ENCODE results near the gene MYL7. TPM values are rescaled to one million over a fixed set of nuclear protein-coding genes. Genes with fewer than 3 reads are reported as not detected.

Gene MYL7
- total RNA-seq, 4 donors from 2014 or later, result not detected

GRCh38 chr7:44183386-44183785, 42.3 kb upstream of the MYL7 start:
- 22 to 30% methylated on average over 2 of the region's 2 CpGs for WGBS, 2 donors
- Histone ChIP-seq H3K4me3 (no peak overlapping the region), H3K4me1 (no peaks in the 10 kb centered on the region), H3K27ac (no peak overlapping the region), H3K27me3 (peaks cover 0 to 4% of the 10 kb centered on the region in 2 donors), H3K36me3 (no peaks in the 10 kb centered on the region), H3K9me3 (peaks cover 0 to 12% (median 0%) of the 10 kb centered on the region in 4 donors)
- DNase-seq (ENCODE audit: low spot score in 2 of 2), result no peak
- TF ChIP-seq, protein P1, sequence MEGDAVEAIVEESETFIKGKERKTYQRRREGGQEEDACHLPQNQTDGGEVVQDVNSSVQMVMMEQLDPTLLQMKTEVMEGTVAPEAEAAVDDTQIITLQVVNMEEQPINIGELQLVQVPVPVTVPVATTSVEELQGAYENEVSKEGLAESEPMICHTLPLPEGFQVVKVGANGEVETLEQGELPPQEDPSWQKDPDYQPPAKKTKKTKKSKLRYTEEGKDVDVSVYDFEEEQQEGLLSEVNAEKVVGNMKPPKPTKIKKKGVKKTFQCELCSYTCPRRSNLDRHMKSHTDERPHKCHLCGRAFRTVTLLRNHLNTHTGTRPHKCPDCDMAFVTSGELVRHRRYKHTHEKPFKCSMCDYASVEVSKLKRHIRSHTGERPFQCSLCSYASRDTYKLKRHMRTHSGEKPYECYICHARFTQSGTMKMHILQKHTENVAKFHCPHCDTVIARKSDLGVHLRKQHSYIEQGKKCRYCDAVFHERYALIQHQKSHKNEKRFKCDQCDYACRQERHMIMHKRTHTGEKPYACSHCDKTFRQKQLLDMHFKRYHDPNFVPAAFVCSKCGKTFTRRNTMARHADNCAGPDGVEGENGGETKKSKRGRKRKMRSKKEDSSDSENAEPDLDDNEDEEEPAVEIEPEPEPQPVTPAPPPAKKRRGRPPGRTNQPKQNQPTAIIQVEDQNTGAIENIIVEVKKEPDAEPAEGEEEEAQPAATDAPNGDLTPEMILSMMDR (IDR thresholded peaks at IDR 0.05), result no peak
- TF ChIP-seq EP300 (IDR thresholded peaks at IDR 0.05), result no peak
- TF ChIP-seq POLR2A (IDR thresholded peaks at IDR 0.05), result no peak

- H3K9me3 ChIP-seq, result peaks cover 0 to 12% (median 0%) of the 10 kb centered on the region in 4 donors
- H3K4me3 ChIP-seq, result no peak overlapping the region
- peaks cover 0 to 4% of the 10 kb centered on the region in 2 donors for H3K27me3 ChIP-seq
- no peak overlapping the region for H3K27ac ChIP-seq
- H3K4me1 ChIP-seq, result no peaks in the 10 kb centered on the region
- TF ChIP-seq EP300 (IDR thresholded peaks at IDR 0.05) (no peak), POLR2A (IDR thresholded peaks at IDR 0.05) (no peak)
- TF ChIP-seq, protein P1 (IDR thresholded peaks at IDR 0.05), result no peak
- WGBS, 2 donors, result 85 to 94% methylated on average over 5 of the region's 5 CpGs
- H3K36me3 ChIP-seq, result no peaks in the 10 kb centered on the region
- no peak for DNase-seq (ENCODE audit: low spot score in 2 of 2)
These were observed 41.7 kb upstream of the MYL7 start for GRCh38 chr7:44182827-44183226.

- 61 to 70% methylated on average over 3 of the region's 3 CpGs for WGBS, 2 donors
- Histone ChIP-seq H3K36me3 (no peaks in the 10 kb centered on the region), H3K27ac (no peak overlapping the region), H3K9me3 (peaks cover 0 to 12% (median 0%) of the 10 kb centered on the region in 4 donors), H3K4me3 (no peak overlapping the region), H3K27me3 (no peaks in the 10 kb centered on the region), H3K4me1 (no peaks in the 10 kb centered on the region)
- no peak for TF ChIP-seq POLR2A (IDR thresholded peaks at IDR 0.05)
- no peak for TF ChIP-seq EP300 (IDR thresholded peaks at IDR 0.05)
- TF ChIP-seq, protein P1 (IDR thresholded peaks at IDR 0.05), result no peak
- no peak for DNase-seq (ENCODE audit: low spot score in 2 of 2)
These were observed 39.5 kb upstream of the MYL7 start for GRCh38 chr7:44180631-44181030.

GRCh38 chr7:44177570-44178131, 36.5 kb upstream of the MYL7 start:
- Histone ChIP-seq H3K4me1 (no peaks in the 10 kb centered on the region), H3K27me3 (no peaks in the 10 kb centered on the region), H3K36me3 (no peaks in the 10 kb centered on the region), H3K27ac (peak overlapping the region in 2 of 4 donors; percentile 9 to 74), H3K4me3 (no peak overlapping the region), H3K9me3 (peaks cover 0 to 6% (median 0%) of the 10 kb centered on the region in 4 donors)
- TF ChIP-seq POLR2A (IDR thresholded peaks at IDR 0.05) (no peak), EP300 (IDR thresholded peaks at IDR 0.05) (no peak)
- TF ChIP-seq, protein P1 (IDR thresholded peaks at IDR 0.05), result no peak
- WGBS, 2 donors, result 44 to 64% methylated on average over 4 of the region's 4 CpGs
- DNase-seq (ENCODE audit: low spot score in 2 of 2), result no peak

- Histone ChIP-seq H3K4me1 (no peaks in the 10 kb centered on the region), H3K9me3 (peaks cover 0 to 7% (median 0%) of the 10 kb centered on the region in 4 donors), H3K4me3 (no peak overlapping the region), H3K36me3 (no peaks in the 10 kb centered on the region), H3K27ac (no peak overlapping the region), H3K27me3 (no peaks in the 10 kb centered on the region)
- TF ChIP-seq EP300 (IDR thresholded peaks at IDR 0.05) (no peak), POLR2A (IDR thresholded peaks at IDR 0.05) (no peak)
- TF ChIP-seq, protein P1 (IDR thresholded peaks at IDR 0.05), result no peak
- WGBS, 2 donors, result 72 to 77% methylated on average over 7 of the region's 7 CpGs
- DNase-seq (ENCODE audit: low spot score in 2 of 2), result no peak
These were observed 35.4 kb upstream of the MYL7 start for GRCh38 chr7:44176486-44176885.

All from tibial nerve (tissue), 4 donors.